H1 (cell line): ENCODE data around the gene IL17RA. TPM values are rescaled to one million over a fixed set of nuclear protein-coding genes. Genes with fewer than 3 reads are reported as not detected.

Source experiments
- CTCF ChIA-PET: fragments of 300-600 bp; sonication (Branson Sonifier 250); formaldehyde crosslinking; loops from one replicate; lab custom pipeline; 2021; ENCODE audit not compliant: partially characterized antibody; lab: Charles Lee
- POLR2A ChIA-PET: fragments of 300-600 bp; sonication (Branson Sonifier 250); formaldehyde crosslinking; loops from one replicate; lab custom pipeline; 2021; ENCODE audit warnings: inconsistent platforms; ENCODE audit not compliant: partially characterized antibody; lab: Charles Lee
- DNase-seq, 2 experiments: peaks; one replicate each; pipeline versions ENCODE4 v3.0.0 to v3.0.0-alpha.2; 2010 to 2022; ENCODE audit warnings: low spot score in 2 of 2, low read depth in 1 of 2, mixed read lengths in 1 of 2
- FAIRE-seq: peaks from 2 replicates; lab custom pipeline; 2011; peaks lifted over from hg19 to GRCh38; lab: Jason Lieb, UNC
- H2AFZ ChIP-seq: 2 replicates; pipeline ENCODE4 v1.8.1; 2012; ENCODE audit warnings: low read length, inconsistent platforms
- H2AK5ac ChIP-seq: 2 replicates; pipeline ENCODE4 v1.6.1; 2013; ENCODE audit warnings: low read depth, low read length
- H2BK120ac ChIP-seq: replicated peaks from 2 replicates; pipeline ENCODE3; 2013; ENCODE audit warnings: low read depth, low read length, inconsistent platforms
- H2BK12ac ChIP-seq: 2 replicates; pipeline ENCODE4 v1.6.1; 2013; ENCODE audit warnings: low read depth, low read length
- H2BK15ac ChIP-seq: 2 replicates; pipeline ENCODE4 v1.6.1; 2013; ENCODE audit warnings: low read length
- H2BK20ac ChIP-seq: 2 replicates; pipeline ENCODE4 v1.6.1; 2013; ENCODE audit warnings: low read length
- H2BK5ac ChIP-seq: 2 replicates; pipeline ENCODE4 v1.6.1; 2013; ENCODE audit warnings: low read depth, low read length
- H3K14ac ChIP-seq: 2 replicates; pipeline ENCODE4 v1.6.1; 2013; ENCODE audit warnings: inconsistent platforms; ENCODE audit not compliant: insufficient read length
- H3K18ac ChIP-seq: 2 replicates; pipeline ENCODE4 v1.6.1; 2013; ENCODE audit warnings: low read length; ENCODE audit errors: extremely low read depth
- H3K23ac ChIP-seq: 2 replicates; pipeline ENCODE4 v1.6.1; 2013; ENCODE audit warnings: inconsistent platforms; ENCODE audit not compliant: insufficient read length
- H3K23me2 ChIP-seq: 2 replicates; pipeline ENCODE4 v1.6.1; 2013; ENCODE audit warnings: low read depth, low read length
- H3K27ac ChIP-seq: 2 replicates; pipeline ENCODE4 v1.6.1; 2011; ENCODE audit warnings: low read depth, low read length, inconsistent platforms
- H3K27me3 ChIP-seq, 4 experiments: replicated peaks in 1 of 4; 1 replicate in 1 of 4; 2 replicates in 3 of 4; pipeline versions ENCODE4 v1.6.1 to v1.8.1; 2011 to 2013; ENCODE audit warnings: low read length in 3 of 4, mild to moderate bottlenecking in 3 of 4, inconsistent platforms in 2 of 4, mixed read lengths in 2 of 4, moderate library complexity in 1 of 4; ENCODE audit not compliant: control insufficient read depth in 3 of 4, insufficient read depth in 3 of 4; ENCODE audit errors: extremely low read depth in 1 of 4
- H3K36me3 ChIP-seq, 4 experiments: 2 replicates each; pipeline versions ENCODE4 v1.6.1 to v1.8.1; 2011 to 2013; ENCODE audit warnings: mild to moderate bottlenecking in 4 of 4, low read length in 3 of 4, moderate library complexity in 2 of 4, control low read depth in 1 of 4, inconsistent platforms in 1 of 4; ENCODE audit not compliant: insufficient read depth in 4 of 4, control insufficient read depth in 2 of 4
- H3K4ac ChIP-seq: replicated peaks from 2 replicates; pipeline ENCODE3; 2013; ENCODE audit warnings: low read length, low read depth, mixed read lengths, inconsistent platforms; ENCODE audit not compliant: insufficient read length
- H3K4me1 ChIP-seq, 4 experiments: replicated peaks in 1 of 4; 1 replicate in 1 of 4; 2 replicates in 3 of 4; pipeline versions ENCODE4 v1.6.1 to v1.8.1; 2011 to 2013; ENCODE audit warnings: low read length in 3 of 4, inconsistent platforms in 2 of 4, mixed read lengths in 1 of 4; ENCODE audit not compliant: insufficient read depth in 4 of 4, control insufficient read depth in 3 of 4
- H3K4me2 ChIP-seq, 2 experiments: 2 replicates each; pipeline versions ENCODE4 v1.6.1 to v1.8.1; 2011 to 2013; ENCODE audit warnings: low read depth in 2 of 2, low read length in 2 of 2, control low read depth in 1 of 2, inconsistent platforms in 1 of 2, mild to moderate bottlenecking in 1 of 2; ENCODE audit not compliant: insufficient read depth in 1 of 2
- H3K4me3 ChIP-seq, 4 experiments: fragments of 200-600, 300-600 bp in 1 of 4; sonication (generic), shearing (Covaris generic), sonication (Bioruptor Twin) in 1 of 4; 2 replicates each; pipeline versions ENCODE4 v1.5.1 to v1.8.1; 2011 to 2016; ENCODE audit warnings: low read length in 4 of 4, low read depth in 3 of 4, control low read depth in 2 of 4, inconsistent platforms in 2 of 4, mild to moderate bottlenecking in 2 of 4, mixed read lengths in 1 of 4, moderate library complexity in 1 of 4; ENCODE audit not compliant: insufficient read depth in 2 of 4; ENCODE audit errors: extremely low read depth in 1 of 4
- H3K56ac ChIP-seq: replicated peaks from 2 replicates; pipeline ENCODE3; 2013; ENCODE audit warnings: low read depth, mild to moderate bottlenecking, mixed read lengths, low read length, inconsistent platforms; ENCODE audit not compliant: insufficient read length
- H3K79me1 ChIP-seq: 2 replicates; pipeline ENCODE4 v1.6.1; 2013; ENCODE audit warnings: low read depth, low read length, control low read depth
- H3K79me2 ChIP-seq, 2 experiments: 2 replicates each; pipeline versions ENCODE4 v1.6.1 to v1.8.1; 2012 to 2013; ENCODE audit warnings: low read length in 2 of 2, mild to moderate bottlenecking in 2 of 2, inconsistent platforms in 1 of 2; ENCODE audit not compliant: insufficient read depth in 2 of 2, control insufficient read depth in 1 of 2
- H3K9ac ChIP-seq, 4 experiments: replicated peaks in 1 of 4; 1 replicate in 1 of 4; 2 replicates in 3 of 4; pipeline versions ENCODE4 v1.6.1 to v1.8.1; 2011 to 2013; ENCODE audit warnings: low read depth in 3 of 4, low read length in 3 of 4, control low read depth in 2 of 4, mild to moderate bottlenecking in 2 of 4, moderate library complexity in 2 of 4, inconsistent platforms in 1 of 4; ENCODE audit errors: extremely low read depth in 1 of 4
- H3K9me3 ChIP-seq, 2 experiments: 2 replicates each; pipeline versions ENCODE4 v1.6.1 to v1.8.1; 2012 to 2013; ENCODE audit warnings: mild to moderate bottlenecking in 2 of 2, moderate library complexity in 2 of 2, control low read depth in 1 of 2, inconsistent platforms in 1 of 2, low read depth in 1 of 2, low read length in 1 of 2, mixed read lengths in 1 of 2; ENCODE audit not compliant: insufficient read depth in 2 of 2
- H4K20me1 ChIP-seq, 2 experiments: replicated peaks in 1 of 2; 2 replicates each; pipeline versions ENCODE3 to v1.8.1; 2011 to 2013; ENCODE audit warnings: inconsistent platforms in 2 of 2, low read length in 2 of 2, mild to moderate bottlenecking in 1 of 2; ENCODE audit not compliant: insufficient read depth in 2 of 2, control insufficient read depth in 1 of 2
- H4K5ac ChIP-seq: 2 replicates; pipeline ENCODE4 v1.6.1; 2013; ENCODE audit warnings: low read length, low read depth, mixed read lengths, inconsistent platforms; ENCODE audit not compliant: insufficient read length
- H4K8ac ChIP-seq: 2 replicates; pipeline ENCODE4 v1.8.0; 2013; ENCODE audit warnings: mild to moderate bottlenecking, moderate library complexity, low read length, inconsistent platforms; ENCODE audit not compliant: insufficient read depth; ENCODE audit errors: extremely low read depth
- H4K91ac ChIP-seq: replicated peaks from 2 replicates; pipeline ENCODE3; 2013; ENCODE audit warnings: low read length, mixed read lengths, inconsistent platforms; ENCODE audit not compliant: insufficient read length
- BCL11A ChIP-seq, 2 experiments: IDR thresholded peaks; one replicate each; pipeline ENCODE4 v1.6.1; 2011; ENCODE audit warnings: low read depth in 2 of 2, low read length in 2 of 2, mild to moderate bottlenecking in 2 of 2
- CEBPB ChIP-seq: IDR thresholded peaks from 2 replicates; pipeline ENCODE4 v1.6.1; 2012; ENCODE audit warnings: low read depth, low read length
- CHD1 ChIP-seq: IDR thresholded peaks from 2 replicates; pipeline ENCODE4 v1.6.1; 2012; ENCODE audit warnings: low read depth, low read length, improper control_type of control experiment
- CHD2 ChIP-seq: IDR thresholded peaks from 2 replicates; pipeline ENCODE4 v1.6.1; 2012; ENCODE audit warnings: low read length, improper control_type of control experiment
- FOSL1 ChIP-seq: IDR thresholded peaks from 2 replicates; pipeline ENCODE4 v1.6.1; 2011; ENCODE audit warnings: mild to moderate bottlenecking, low read depth, low read length, moderate library complexity; ENCODE audit not compliant: insufficient read depth
- KDM4A ChIP-seq: IDR thresholded peaks from one replicate; pipeline ENCODE4 v1.7.1; 2012; ENCODE audit warnings: low read depth, mild to moderate bottlenecking, moderate library complexity, low read length, inconsistent platforms; ENCODE audit not compliant: severe bottlenecking
- POLR2A ChIP-seq, 2 experiments: IDR thresholded peaks; 1 replicate in 1 of 2; 2 replicates in 1 of 2; pipeline ENCODE4 v1.6.1; 2011; ENCODE audit warnings: low read depth in 2 of 2, low read length in 2 of 2, mild to moderate bottlenecking in 2 of 2; ENCODE audit errors: control extremely low read depth in 1 of 2
- POLR2AphosphoS5 ChIP-seq: IDR thresholded peaks from 2 replicates; pipeline ENCODE4 v1.6.1; 2011; ENCODE audit warnings: low read depth, low read length
- SAP30 ChIP-seq: fragments of 300-600 bp; sonication (generic); IDR thresholded peaks from 2 replicates; pipeline ENCODE4 v1.7.1; 2012; ENCODE audit warnings: low read length, moderate library complexity, mild to moderate bottlenecking, inconsistent platforms; ENCODE audit not compliant: insufficient read depth, insufficient replicate concordance
- SUZ12 ChIP-seq: fragments of 200-600 bp; sonication (generic); IDR thresholded peaks from 2 replicates; pipeline ENCODE4 v1.6.1; 2012; ENCODE audit warnings: mild to moderate bottlenecking, inconsistent platforms, low read length, moderate library complexity, mixed read lengths
- WGBS, 2 experiments: shearing (Covaris generic) in 1 of 2; methylation state at CpG; one replicate each; pipeline versions ENCODE4 v1.1.6 to v1.1.7; 2013 to 2015; ENCODE audit warnings: low lambda C conversion rate in 2 of 2, mixed read lengths in 2 of 2, inconsistent platforms in 1 of 2, low coverage in 1 of 2, missing lambda C conversion rate in 1 of 2; ENCODE audit not compliant: insufficient replicate concordance in 2 of 2, insufficient coverage in 1 of 2, insufficient read length in 1 of 2; ENCODE audit errors: extremely low coverage in 1 of 2, missing lambda C conversion rate in 1 of 2; 5-methylcytosine and 5-hydroxymethylcytosine counted together
- polyA plus RNA-seq, 7 experiments: library from polyadenylated mRNA; depleted of rRNA in 3 of 7; stranded (reverse) in 5 of 7; unstranded in 2 of 7; fragments of >200 nt in 5 of 7; fragments of 200-250 nt in 2 of 7; gene quantifications; 1 replicate in 5 of 7; 2 replicates in 1 of 7; 4 replicates in 1 of 7; pipeline versions ENCODE4 v1.2.1 to v1.2.3, GENCODE V29; 2011 to 2013; ENCODE audit warnings: missing spikeins in 2 of 7, mixed read lengths in 2 of 7
- total RNA-seq: library from RNA; stranded (reverse); fragmentation: NEBNext Ultra II Directional; extraction: Animal tissue kit (Norgen Biotek cat#: 25700); gene quantifications from 2 replicates; pipeline ENCODE4 v1.2.1, GENCODE V29; 2021

Gene IL17RA
- total and polyA plus RNA-seq, 2 of the 8 experiments (the other 6 are each of a cell fraction or from before 2014, with no cell fraction given), result 5.6 to 9.9 TPM

- no peak for TF ChIP-seq BCL11A (IDR thresholded peaks at IDR 0.05; ENCODE audit: low read depth in 2 of 2, low read length in 2 of 2)
- TF ChIP-seq POLR2A (IDR thresholded peaks at IDR 0.05; ENCODE audit: control extremely low read depth in 1 of 2, low read depth in 2 of 2, low read length in 2 of 2), result no peak
- TF ChIP-seq CEBPB, result no peak
- no peak for TF ChIP-seq CHD2
- no peak for TF ChIP-seq FOSL1
- no peak for TF ChIP-seq POLR2AphosphoS5
- no peak for TF ChIP-seq SAP30
- no peak for TF ChIP-seq CHD1
- TF ChIP-seq KDM4A, result no peak
- no peak for TF ChIP-seq SUZ12
- H4K91ac ChIP-seq, result peak overlapping the region; percentile 29
- ChIA-PET POLR2A (interaction anchor here (1.8 kb wide), 1 partner anchor 11 kb away, joined by 4 read pairs; no protein-coding TSS in a partner anchor), CTCF (interaction anchor here (0.9 to 5.9 kb wide), 4 partner anchors 11 to 55 kb away, joined by 4 to 29 read pairs (median 16); no protein-coding TSS in a partner anchor)
- no peak overlapping the region for H3K14ac ChIP-seq
- no peak overlapping the region for H2AK5ac ChIP-seq
- no peak overlapping the region for H4K5ac ChIP-seq
- 0 out of 2 replicates have a peak, but pooled peaks cover 4% of the 10 kb centered on the region for H3K79me1 ChIP-seq
- no peak overlapping the region for H2AFZ ChIP-seq
- no peak overlapping the region for H2BK15ac ChIP-seq
- no peak overlapping the region for H3K4me3 ChIP-seq
- no peak overlapping the region for H2BK20ac ChIP-seq
- no peak overlapping the region for H4K8ac ChIP-seq
- H3K36me3 ChIP-seq, result no peaks in the 10 kb centered on the region
- H2BK5ac ChIP-seq, result no peak overlapping the region
- no peak for DNase-seq
- H3K4ac ChIP-seq, result no peak overlapping the region
- no peak overlapping the region for H2BK12ac ChIP-seq
- H3K56ac ChIP-seq, result no peak overlapping the region
- peaks cover 2 to 7% of the 10 kb centered on the region in 2 experiments for H4K20me1 ChIP-seq
- H3K9me3 ChIP-seq, result no peaks in the 10 kb centered on the region
- no peak overlapping the region for H3K4me2 ChIP-seq
- H2BK120ac ChIP-seq, result no peak overlapping the region
- no peak overlapping the region for H3K23ac ChIP-seq
- H3K23me2 ChIP-seq, result peaks cover 6% of the 10 kb centered on the region; the same call in 1 of the 2 replicates
- FAIRE-seq, result no peak
- H3K18ac ChIP-seq, result no peak overlapping the region
- no peak overlapping the region for H3K27ac ChIP-seq
- H3K79me2 ChIP-seq, result no peaks in the 10 kb centered on the region
- peaks cover 4 to 17% (median 12%) of the 10 kb centered on the region in 4 experiments for H3K4me1 ChIP-seq
- WGBS, 2 experiments, result 86% methylated on average over 4 of the region's 4 CpGs; no CpG with 5 or more reads in 1 of the 2 experiments
- peaks cover 0 to 4% (median 4%) of the 10 kb centered on the region in 4 experiments; a peak in 4 of 7 replicates for H3K27me3 ChIP-seq
- H3K9ac ChIP-seq, result no peak overlapping the region
Observed at GRCh38 chr22:17118342-17118741, 33.5 kb downstream of the IL17RA start.
